Measurements from ENCODE around the gene TMEM184B.

Gene TMEM184B

GRCh38 chr22:38272373-38273134, at the start of gene TMEM184B:
TMEM184B (minus strand) TSS chr22:38273010; CDS start chr22:38247961, 25,049 bp downstream.
- DNase-seq: peak; percentile 83

DNA sequence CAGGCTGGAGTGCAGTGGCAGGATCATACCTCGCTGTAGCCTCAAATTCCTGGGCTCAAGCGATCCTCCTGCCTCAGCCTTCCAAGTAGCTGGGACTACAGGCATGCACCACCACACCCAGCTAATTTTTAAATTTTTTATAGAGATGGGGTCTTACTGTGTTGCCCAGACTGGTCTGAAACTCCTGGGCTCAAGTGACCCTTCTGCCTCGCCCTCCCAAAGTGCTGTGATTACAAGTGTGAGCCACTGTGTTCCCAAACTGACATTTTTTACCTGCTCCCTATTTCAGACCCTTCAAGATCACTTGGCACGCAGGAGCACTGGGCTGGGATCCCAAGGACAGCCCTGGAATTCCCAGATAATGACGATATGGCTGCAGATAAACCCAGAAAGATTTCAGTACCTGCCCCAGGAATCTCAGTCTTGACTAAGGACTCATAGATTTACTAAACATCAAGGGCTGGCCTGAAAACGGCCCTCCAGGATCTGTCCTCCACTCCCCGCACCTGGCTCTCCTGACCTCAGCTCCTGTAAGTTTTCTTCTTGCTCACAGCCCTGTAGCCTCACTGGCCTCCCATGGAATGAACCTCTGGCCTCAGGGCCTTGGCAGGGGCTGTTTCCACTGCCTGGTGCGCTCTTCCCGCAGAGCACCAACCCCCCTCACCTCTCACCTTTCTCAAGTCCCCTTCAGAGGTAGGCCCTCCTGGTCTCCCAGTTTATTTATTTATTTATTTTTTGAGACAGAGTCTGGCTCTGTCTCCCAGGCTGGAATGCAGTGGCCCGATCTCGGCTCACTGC, 48.0 kb upstream of the TMEM184B start:
- DNase-seq: no peak

DNA sequence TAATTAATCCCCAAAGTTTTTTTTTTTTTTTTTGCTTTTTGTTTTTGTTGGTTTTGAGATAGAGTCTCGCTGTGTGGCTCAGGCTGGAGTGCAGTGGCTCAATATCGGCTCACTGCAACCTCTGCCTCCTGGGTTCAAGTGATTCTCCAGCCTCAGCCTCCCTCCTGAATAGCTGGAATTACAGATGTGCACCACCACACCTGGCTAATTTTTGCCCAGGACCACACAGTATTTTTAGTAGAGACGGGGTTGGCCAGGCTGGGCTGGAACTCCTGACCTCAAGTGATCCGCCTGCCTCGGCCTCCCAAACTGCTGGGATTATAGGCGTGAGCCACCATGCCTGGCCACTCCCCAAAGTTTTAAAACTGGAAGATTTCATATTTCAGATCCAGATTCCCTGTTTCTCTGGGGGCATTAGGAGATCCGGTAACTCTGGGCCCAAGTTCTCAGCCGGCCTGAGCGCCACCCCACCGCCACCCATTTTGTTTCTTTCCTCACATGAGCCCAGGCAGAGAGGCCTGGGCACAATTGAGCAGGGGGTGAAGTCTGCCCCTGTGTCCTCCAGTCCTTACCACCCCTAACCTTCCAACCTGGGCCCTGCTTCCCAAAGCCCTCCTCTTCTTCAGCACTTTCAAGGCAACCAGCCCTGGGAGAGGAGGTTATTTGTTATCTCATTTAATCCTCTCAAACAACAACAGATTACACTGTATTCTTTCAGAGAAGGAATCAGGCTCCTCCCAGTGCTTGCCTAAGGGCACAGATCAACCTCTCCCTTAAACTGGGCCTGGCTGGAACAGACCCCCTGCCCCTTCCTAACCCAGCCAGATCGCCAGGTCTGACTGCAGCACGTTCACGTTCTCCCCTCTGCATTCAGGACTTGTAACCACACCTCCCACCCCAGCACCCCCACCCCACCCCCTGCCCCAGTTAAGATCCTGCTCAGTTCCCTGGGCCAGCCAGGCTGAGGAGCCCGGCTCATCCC, 46.3 kb upstream of the TMEM184B start:
- DNase-seq: no peak

- DNase-seq: no peak
These were observed 45.3 kb upstream of the TMEM184B start for GRCh38 chr22:38317995-38318715.

DNA sequence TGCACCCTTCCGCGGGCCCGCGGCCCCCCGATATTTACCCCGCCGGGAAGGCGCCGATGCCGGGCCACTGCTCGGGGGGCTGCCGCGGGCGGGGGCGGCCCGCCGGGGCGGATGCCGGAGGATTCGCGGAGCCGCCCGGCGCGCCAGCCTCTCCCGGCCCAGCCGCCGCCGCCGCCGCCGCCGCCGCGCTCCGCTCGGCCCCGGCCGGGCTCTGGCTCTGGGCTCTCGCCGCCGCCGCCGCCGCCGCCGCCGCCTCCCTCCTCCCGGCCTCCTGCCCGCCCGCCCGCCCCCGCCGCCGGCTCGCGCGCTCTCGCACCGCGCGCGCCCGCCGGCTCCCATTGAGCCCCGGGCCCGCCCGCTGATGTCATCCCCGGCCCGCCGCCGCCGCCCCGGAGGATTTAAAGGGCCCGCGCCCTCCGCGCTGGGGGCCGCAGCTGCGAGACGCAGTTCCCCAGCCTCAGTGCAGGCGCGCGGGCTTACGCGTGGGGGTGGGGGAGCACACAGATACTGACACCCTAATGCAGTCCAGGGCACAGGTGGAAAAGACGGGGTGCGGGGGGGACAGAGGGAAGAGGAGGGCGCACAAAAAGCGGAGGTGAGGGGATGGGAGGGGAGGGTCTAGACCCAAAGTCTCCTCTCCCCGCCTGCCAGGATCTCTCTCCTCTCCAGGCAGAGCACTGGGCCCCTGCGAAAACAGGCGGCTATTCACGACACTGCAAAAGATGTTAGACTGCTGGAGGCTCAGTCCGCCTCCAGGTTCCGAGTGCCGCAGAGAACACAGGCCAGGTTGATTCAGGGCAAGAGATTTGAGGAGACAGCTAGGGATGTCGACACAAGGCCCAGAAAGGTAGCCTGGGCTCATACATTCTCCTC, 44.5 kb upstream of the TMEM184B start, which contains the start of gene CSNK1E:
TSS of gene CSNK1E (minus strand) at position 312 of the 873 bp plus-strand sequence. CDS start 3,276 bp downstream, outside the sequence.
- peak; percentile 79 for DNase-seq

DNA sequence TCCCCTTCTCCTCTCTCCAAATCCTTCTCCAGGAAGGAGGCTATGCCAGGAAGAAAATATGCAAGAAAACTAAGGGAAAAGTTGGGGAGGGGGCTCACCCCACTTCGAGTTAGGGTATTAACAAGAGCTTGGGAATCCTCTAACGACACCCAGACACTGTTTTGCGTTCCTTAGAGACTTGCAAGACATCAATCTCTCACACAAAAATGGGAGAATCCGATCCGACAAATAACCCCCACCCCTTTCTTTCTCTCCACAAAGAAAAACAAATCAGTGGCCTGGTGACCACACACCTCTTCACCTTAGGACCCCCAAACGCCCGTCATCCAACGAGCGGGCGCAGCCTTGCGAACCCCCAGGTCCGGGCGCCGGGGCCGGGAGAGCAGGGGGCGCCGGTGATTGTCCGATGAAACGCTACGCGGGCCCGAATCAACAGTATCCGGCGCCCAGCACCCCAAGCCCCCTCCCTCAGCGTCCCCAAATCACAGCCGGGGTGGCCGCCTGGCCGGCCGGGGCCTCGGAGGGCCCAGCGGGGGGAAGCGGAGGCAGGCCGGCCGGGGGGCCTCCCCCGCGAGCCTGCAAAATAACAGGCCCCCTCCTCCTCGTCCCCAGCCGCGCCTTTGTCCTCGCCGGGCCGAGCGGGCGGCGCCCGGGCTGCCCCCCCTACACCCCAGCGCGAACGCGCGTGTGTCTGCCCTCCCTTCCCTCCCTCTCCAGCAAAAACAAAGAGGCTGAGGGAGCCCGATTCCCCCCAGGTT, 43.7 kb upstream of the TMEM184B start:
- DNase-seq: peak; percentile 58

DNA sequence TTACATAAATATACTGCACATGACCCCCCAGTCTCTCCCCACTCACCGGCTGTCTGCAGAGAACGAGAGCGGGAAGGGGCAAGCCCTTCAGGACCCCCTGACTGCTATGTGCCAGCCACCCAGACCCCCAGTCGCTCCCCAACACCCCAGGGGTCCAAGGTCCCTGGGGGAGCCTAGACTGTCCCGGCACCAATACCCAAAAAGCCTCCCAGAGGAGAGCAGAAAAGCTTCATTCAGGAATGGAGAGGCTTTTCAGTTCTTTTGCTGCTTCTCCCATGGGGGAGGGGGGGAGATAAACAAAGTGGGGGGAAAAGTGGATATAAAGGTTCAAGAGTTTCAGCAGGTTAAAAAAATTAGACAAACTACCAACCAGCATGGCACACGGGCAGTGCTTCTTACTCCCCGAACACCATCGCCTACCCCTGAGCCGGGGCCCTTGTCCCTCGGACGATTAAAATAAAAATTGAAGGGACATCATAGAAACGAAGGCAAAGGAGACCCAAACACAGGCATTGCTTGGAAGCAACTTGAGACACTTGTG, 43.1 kb upstream of the TMEM184B start:
- DNase-seq: no peak

GRCh38 chr22:38314933-38315822, 42.4 kb upstream of the TMEM184B start:
- no peak for DNase-seq

DNA sequence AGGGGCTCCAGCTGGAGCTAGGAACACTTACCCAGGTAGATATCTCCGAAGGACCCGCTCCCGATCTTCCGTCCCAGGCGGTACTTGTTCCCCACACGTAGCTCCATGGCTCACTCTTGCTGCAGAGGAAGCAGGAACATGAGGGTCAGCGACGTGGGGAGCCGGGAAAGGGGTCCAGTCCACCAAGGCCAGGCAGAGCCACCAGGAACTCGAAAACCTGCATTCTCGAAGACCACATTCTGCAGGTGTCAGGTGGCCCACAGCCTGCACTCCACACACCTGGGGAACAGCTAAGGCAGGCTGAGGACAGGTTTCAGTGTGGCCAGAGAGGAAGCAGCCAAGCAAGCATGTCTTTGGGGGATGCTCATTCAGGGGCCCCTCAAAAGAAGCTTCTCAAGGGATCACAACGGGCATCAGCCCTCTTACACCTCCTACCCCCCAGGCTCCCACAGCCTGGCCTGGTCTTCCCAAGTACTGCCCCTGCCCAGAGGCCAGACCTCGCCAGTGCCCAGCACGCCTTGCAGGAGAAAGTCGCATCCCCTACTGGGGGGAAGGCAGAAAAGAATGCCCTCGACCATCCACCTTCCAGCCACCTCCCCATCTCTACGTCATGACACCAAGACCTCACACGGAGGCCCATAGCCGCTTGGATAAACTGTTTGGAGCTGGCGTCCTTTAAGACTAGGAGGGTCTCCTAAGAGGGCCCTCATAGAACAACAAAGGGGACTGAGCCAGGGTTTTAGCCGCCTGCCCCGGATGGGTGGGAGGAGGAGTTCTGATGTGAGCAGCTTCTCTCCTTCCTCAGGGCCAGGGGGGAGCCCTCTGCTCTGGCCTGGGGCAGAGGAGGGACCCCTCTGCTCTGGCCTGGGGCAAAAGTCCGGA, 41.5 kb upstream of the TMEM184B start:
- no peak for DNase-seq

DNA sequence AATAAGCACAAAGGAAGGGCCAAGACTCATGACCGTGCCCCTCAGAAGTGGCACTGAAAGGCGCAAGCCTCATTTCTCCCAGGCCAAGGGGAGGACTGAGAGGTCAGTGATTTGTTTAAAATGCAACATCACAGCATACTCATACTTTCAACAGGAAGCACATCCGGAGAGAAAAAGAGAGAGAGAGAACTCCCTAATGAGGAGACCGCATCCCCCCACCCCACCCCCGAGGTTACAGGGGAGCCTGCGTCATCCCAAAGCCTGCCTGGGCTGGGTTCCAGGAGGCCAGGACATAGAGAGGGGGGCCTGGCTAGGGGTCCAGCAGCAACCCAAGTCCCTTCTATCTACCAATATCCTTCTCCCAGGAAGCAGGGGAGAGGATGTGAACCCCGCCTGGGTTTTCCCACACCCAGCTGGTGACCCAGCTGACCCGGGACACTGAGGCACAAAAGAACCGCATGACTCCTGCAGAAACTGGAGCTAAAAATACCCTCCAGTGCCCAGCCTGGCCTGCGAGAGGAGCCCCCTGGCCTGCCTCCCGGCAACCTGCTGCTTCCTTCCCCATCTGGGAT, 40.7 kb upstream of the TMEM184B start:
- DNase-seq: no peak

GRCh38 chr22:38312261-38312800, 39.5 kb upstream of the TMEM184B start:
- DNase-seq: no peak

GRCh38 chr22:38311323-38311620, 38.5 kb upstream of the TMEM184B start:
- no peak for DNase-seq

DNA sequence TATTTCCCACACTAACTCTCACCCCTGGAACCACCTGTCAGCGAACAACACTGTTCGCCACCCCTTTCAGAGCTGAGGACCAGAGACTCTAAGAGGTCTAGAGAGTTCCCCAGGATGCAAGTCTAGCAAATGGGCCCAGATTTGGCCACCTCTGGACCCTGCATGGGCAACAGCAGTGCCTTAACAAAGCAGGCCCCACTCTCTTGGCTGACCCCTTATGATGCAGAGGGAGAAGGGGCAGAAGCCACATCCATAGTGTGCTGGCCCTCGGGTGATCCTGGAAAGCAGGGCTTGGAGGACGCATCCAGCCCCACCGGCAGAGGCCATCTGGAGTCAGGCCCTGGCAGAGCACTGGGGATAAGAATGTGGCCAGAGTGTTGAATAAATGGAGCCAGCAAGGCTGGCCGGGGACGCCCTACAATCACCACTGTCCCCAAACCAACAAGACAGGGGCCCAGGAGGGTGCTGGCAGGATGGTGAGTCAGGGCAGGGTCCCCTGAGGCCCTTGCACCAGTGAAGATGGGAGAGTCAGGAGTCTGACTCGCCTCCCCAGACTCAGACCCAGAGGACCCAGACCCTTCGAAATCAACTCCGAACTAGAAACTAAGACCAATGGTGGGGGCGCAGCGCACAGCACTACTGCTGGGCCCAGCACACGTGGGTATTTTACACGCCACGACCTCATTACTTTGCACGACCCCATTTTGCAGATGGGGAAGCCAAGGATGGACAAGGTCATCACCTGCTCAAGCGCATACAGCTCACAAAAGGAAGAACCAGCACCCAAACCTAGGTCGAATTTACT, 37.9 kb upstream of the TMEM184B start:
- DNase-seq: no peak

GRCh38 chr22:38309614-38310517, 37.1 kb upstream of the TMEM184B start:
- DNase-seq: no peak

DNA sequence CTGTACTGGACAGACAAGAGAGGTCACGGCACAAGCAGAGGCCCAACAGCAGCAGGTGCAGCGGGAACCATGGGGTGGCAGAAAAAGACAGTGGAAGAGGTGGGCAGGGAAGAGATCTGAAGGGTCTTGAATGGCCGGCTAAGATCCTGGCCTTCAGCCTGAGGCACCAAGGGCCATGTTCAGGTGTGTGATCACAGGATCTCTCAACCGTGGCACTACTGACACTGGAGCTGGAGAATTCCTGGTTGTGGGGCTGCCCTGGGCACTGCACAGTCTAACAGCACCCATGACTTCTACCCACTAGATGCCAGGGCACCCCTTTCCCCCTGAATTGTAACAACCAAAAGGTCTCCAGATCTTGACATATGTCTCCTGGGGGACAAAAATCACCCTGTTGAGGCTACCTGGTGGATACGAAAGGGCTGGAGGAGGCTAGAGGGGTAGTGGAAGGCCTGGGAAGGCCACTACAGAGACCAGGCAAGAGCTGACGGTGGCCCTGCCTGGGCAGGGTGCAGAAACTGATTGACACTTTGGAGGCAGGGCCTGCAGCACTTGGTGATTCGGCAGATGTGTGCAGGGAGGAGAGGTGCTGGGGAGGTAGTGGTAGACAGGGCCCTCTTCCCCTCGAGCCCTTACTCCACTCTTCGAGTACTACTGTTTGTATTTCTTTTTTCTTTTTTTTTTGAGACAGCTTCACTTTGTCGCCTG, 36.1 kb upstream of the TMEM184B start:
- DNase-seq: no peak

Measured in stimulated activated CD8-positive, alpha-beta memory T cell treated with anti-CD3 and anti-CD28 coated beads, Interleukin-4, amount 100 ng/mL, for 48 hours (primary cell).